ENCODE measurements around the gene PSMB1. TPM values are rescaled to one million over a fixed set of nuclear protein-coding genes. Genes with fewer than 3 reads are reported as not detected.

The PSMB1 gene
- total RNA-seq, 1 donor from 2014 or later = 158 TPM

DNA sequence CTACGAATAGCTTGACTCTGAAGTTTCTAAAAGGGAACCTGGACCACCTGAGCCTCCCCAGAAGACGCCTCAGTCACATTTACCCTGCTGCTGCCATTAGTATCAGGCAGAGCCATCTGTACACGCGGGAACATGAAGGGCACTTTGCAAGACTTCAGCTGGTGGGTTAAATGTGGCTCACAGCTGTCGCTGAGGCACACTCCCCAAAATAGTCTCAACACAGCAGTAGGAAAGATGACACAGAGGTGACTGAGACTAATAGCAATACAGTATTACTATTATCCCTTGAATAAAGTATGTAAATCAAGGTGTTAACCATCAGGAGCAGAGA lies 29.0 kb downstream of the PSMB1 start:
- no peaks in the 10 kb centered on the region for H3K4me1 Mint-ChIP-seq (ENCODE audit: unreplicated experiment)
- no peak for DNase-seq (ENCODE audit: extremely low spot score, unreplicated experiment)
- H3K27ac Mint-ChIP-seq = no peak overlapping the region

DNA sequence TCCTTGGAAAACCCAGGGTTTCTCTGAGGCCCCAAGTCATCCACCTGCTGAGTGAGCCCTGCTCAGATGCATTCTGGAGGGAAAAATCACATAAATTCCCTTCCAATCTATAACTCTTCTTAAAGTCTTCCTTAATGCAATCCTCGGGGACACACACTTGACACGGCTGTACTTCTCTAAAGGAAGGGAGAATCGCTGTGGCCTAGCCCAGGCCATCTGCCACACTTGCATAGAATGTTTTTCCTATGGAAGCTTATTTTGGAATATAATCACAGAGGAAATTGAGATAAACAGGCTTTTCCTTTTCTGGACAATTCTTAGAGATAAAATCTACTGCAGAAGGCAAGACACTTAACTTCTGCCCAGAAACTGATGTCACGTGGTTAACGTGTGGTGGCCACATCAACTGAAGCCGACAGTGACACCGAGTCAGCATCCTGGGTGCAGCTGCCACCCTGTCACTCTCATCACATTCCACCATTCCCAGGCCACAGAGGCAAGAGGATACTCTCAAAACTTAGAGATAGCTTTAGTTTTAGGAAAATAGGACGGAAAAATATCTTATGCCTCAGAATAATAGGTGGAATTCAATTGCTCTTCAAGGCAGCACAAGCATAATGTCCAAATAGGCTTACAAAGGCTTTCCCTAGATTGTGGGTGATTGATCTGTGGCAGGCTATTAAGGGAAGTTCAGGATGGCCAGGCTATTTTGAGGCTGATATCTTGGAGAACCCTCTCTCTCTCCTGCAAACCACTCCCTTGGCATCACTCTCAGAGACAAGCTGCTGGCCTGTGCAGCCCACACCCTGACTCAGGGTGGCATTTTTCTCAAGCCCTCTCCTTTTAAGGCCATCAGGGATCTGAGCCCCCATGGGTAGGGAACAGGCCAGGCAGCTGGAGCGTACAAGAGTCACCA lies 29.6 kb downstream of the PSMB1 start:
- H3K27ac Mint-ChIP-seq = no peak overlapping the region
- H3K36me3 Mint-ChIP-seq = no peaks in the 10 kb centered on the region
- H3K27me3 Mint-ChIP-seq = peaks cover 21% of the 10 kb centered on the region
- no peaks in the 10 kb centered on the region for H3K4me1 Mint-ChIP-seq (ENCODE audit: unreplicated experiment)
- no peak overlapping the region for H3K4me3 Mint-ChIP-seq
- H3K9me3 Mint-ChIP-seq = no peaks in the 10 kb centered on the region
- no peak for TF ChIP-seq CTCF (conservative IDR thresholded peaks at IDR 0.05)
- no peak for DNase-seq (ENCODE audit: extremely low spot score, unreplicated experiment)

More for the DNA sequence above, 29.0 kb downstream of the PSMB1 start:
- peaks cover 23% of the 10 kb centered on the region for H3K27me3 Mint-ChIP-seq
- H3K4me3 Mint-ChIP-seq = no peak overlapping the region
- no peaks in the 10 kb centered on the region for H3K36me3 Mint-ChIP-seq
- no peak for TF ChIP-seq CTCF (conservative IDR thresholded peaks at IDR 0.05)
- no peaks in the 10 kb centered on the region for H3K9me3 Mint-ChIP-seq

DNA sequence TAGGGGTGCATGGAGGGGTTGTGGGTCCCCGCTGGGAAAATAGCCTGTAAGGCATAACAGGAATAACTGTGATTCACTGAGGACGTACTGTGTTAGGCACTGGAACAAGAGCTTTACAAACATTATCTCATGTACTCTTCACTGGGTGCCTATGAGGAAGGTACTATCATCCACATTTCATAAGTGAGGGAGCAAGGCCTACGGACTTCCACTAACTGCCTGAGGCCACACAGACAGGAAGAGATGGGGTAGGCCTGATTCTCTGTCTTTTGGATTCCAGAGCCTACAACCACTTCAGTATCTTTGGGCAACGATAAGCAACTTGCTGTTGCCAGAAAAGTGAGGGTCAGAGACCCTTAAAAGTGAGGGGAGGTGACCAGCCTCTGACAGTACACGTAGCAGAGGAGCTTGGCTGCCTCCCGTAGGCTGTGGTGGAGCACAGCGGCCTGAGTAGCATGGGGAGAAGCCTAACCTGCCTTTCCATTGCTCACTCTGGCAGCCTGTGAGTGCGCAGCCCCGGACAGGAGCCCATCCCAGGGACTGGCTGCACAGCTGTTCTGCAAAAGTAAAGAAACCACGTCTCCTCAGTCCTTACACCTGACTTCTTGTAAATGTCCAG lies 30.4 kb downstream of the PSMB1 start:
- Mint-ChIP-seq H3K27me3 (peaks cover 20% of the 10 kb centered on the region), H3K9me3 (no peaks in the 10 kb centered on the region), H3K4me3 (no peak overlapping the region), H3K27ac (no peak overlapping the region), H3K36me3 (no peaks in the 10 kb centered on the region), H3K4me1 (ENCODE audit: unreplicated experiment) (no peaks in the 10 kb centered on the region)
- no peak for DNase-seq (ENCODE audit: extremely low spot score, unreplicated experiment)
- peak; percentile 66 for TF ChIP-seq CTCF (conservative IDR thresholded peaks at IDR 0.05)

- Mint-ChIP-seq H3K27me3 (peaks cover 19% of the 10 kb centered on the region), H3K9me3 (no peaks in the 10 kb centered on the region), H3K27ac (no peak overlapping the region), H3K36me3 (no peaks in the 10 kb centered on the region), H3K4me3 (no peak overlapping the region), H3K4me1 (ENCODE audit: unreplicated experiment) (no peaks in the 10 kb centered on the region)
- DNase-seq (ENCODE audit: extremely low spot score, unreplicated experiment) = no peak
- peak; percentile 87 for TF ChIP-seq CTCF (conservative IDR thresholded peaks at IDR 0.05)
Measured at GRCh38 chr6:170516783-170517616, 36.1 kb downstream of the PSMB1 start.

DNA sequence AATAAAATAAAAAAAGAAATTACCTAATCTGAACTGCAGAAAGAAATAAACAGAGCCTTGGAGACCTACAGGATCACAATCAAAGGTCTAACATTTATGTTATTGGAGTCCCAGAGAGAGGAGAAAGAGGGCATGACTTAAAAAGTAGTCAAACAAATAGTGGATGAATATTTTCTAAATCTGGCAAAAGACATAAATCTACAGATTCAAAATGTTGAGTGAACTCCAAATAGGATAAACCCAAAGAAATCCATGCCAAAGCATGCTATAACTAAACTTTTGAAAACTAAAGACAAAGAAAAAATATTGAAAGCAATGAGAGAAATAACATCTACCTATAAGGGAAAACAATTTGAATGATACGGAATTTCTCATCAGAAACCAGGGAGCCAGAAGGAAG lies 38.2 kb downstream of the PSMB1 start:
- Mint-ChIP-seq H3K27me3 (peaks cover 8% of the 10 kb centered on the region), H3K27ac (no peak overlapping the region), H3K9me3 (no peaks in the 10 kb centered on the region), H3K4me1 (ENCODE audit: unreplicated experiment) (no peaks in the 10 kb centered on the region), H3K36me3 (no peaks in the 10 kb centered on the region), H3K4me3 (no peak overlapping the region)
- DNase-seq (ENCODE audit: extremely low spot score, unreplicated experiment) = no peak
- TF ChIP-seq CTCF (conservative IDR thresholded peaks at IDR 0.05) = no peak
